ENCODE data around the gene UNC45A. TPM values are rescaled to one million over a fixed set of nuclear protein-coding genes. Genes with fewer than 3 reads are reported as not detected.
A peak's percentile ranks its signal among the peaks of the same experiment; 100 is the strongest.

Gene UNC45A
- polyA plus RNA-seq, 2 donors = 35.0 to 47.9 TPM

GRCh38 chr15:90929246-90930019 lies 5.7 kb upstream of the UNC45A start:
- H3K4me1 ChIP-seq (ENCODE audit: control insufficient read depth in 2 of 2, insufficient read depth in 2 of 2, low read length in 1 of 2) = peaks cover 0 to 5% of the 10 kb centered on the region in 2 donors
- H3K27me3 ChIP-seq (ENCODE audit: control insufficient read depth in 1 of 2, insufficient read depth in 2 of 2, low read length in 2 of 2) = no peaks in the 10 kb centered on the region
- H3K4me3 ChIP-seq (ENCODE audit: low read depth in 1 of 2, low read length in 2 of 2) = peak overlapping the region; percentile 58 to 74
- H3K9me3 ChIP-seq (ENCODE audit: control insufficient read depth in 2 of 2, insufficient read depth in 1 of 2, low read depth in 1 of 2, low read length in 1 of 2) = no peaks in the 10 kb centered on the region
- peak overlapping the region; percentile 93 to 96 for H3K27ac ChIP-seq (ENCODE audit: low read depth in 2 of 2, low read length in 1 of 2)
- WGBS, 2 donors = 47 to 49% methylated on average over 21 of the region's 21 CpGs
- H3K36me3 ChIP-seq (ENCODE audit: control insufficient read depth in 2 of 2, insufficient read depth in 2 of 2, low read length in 1 of 2) = no peaks in the 10 kb centered on the region

- WGBS, 2 donors = 65 to 69% methylated on average over 15 of the region's 15 CpGs
- H3K27me3 ChIP-seq (ENCODE audit: control insufficient read depth in 1 of 2, insufficient read depth in 2 of 2, low read length in 2 of 2) = no peaks in the 10 kb centered on the region
- no peaks in the 10 kb centered on the region for H3K36me3 ChIP-seq (ENCODE audit: control insufficient read depth in 2 of 2, insufficient read depth in 2 of 2, low read length in 1 of 2)
- peak overlapping the region; percentile 93 to 96 for H3K27ac ChIP-seq (ENCODE audit: low read depth in 2 of 2, low read length in 1 of 2)
- no peaks in the 10 kb centered on the region for H3K9me3 ChIP-seq (ENCODE audit: control insufficient read depth in 2 of 2, insufficient read depth in 1 of 2, low read depth in 1 of 2, low read length in 1 of 2)
- peaks cover 5 to 8% of the 10 kb centered on the region in 2 donors for H3K4me1 ChIP-seq (ENCODE audit: control insufficient read depth in 2 of 2, insufficient read depth in 2 of 2, low read length in 1 of 2)
- peak overlapping the region; percentile 10 to 74 for H3K4me3 ChIP-seq (ENCODE audit: low read depth in 1 of 2, low read length in 2 of 2)
These were observed 4.1 kb upstream of the UNC45A start for GRCh38 chr15:90930861-90931574.

GRCh38 chr15:90931575-90931827 lies 3.6 kb upstream of the UNC45A start:
- Histone ChIP-seq H3K27ac (ENCODE audit: low read depth in 2 of 2, low read length in 1 of 2) (peak overlapping the region; percentile 93 to 96), H3K36me3 (ENCODE audit: control insufficient read depth in 2 of 2, insufficient read depth in 2 of 2, low read length in 1 of 2) (no peaks in the 10 kb centered on the region), H3K27me3 (ENCODE audit: control insufficient read depth in 1 of 2, insufficient read depth in 2 of 2, low read length in 2 of 2) (no peaks in the 10 kb centered on the region), H3K4me3 (ENCODE audit: low read depth in 1 of 2, low read length in 2 of 2) (peak overlapping the region in 1 of 2 donors; percentile 9), H3K4me1 (ENCODE audit: control insufficient read depth in 2 of 2, insufficient read depth in 2 of 2, low read length in 1 of 2) (peaks cover 8 to 11% of the 10 kb centered on the region in 2 donors), H3K9me3 (ENCODE audit: control insufficient read depth in 2 of 2, insufficient read depth in 1 of 2, low read depth in 1 of 2, low read length in 1 of 2) (no peaks in the 10 kb centered on the region)
- WGBS, 2 donors = 17 to 35% methylated on average over 5 to 6 of the region's 6 CpGs

- H3K27me3 ChIP-seq (ENCODE audit: control insufficient read depth in 1 of 2, insufficient read depth in 2 of 2, low read length in 2 of 2) = no peaks in the 10 kb centered on the region
- peaks cover 9 to 11% of the 10 kb centered on the region in 2 donors for H3K4me1 ChIP-seq (ENCODE audit: control insufficient read depth in 2 of 2, insufficient read depth in 2 of 2, low read length in 1 of 2)
- H3K27ac ChIP-seq (ENCODE audit: low read depth in 2 of 2, low read length in 1 of 2) = peak within 1 kb of the TSS; percentile 93 to 96
- no peaks in the 10 kb centered on the region for H3K36me3 ChIP-seq (ENCODE audit: control insufficient read depth in 2 of 2, insufficient read depth in 2 of 2, low read length in 1 of 2)
- H3K4me3 ChIP-seq (ENCODE audit: low read depth in 1 of 2, low read length in 2 of 2) = peak within 1 kb of the TSS; percentile 76 to 78
- WGBS, 2 donors = 0 to 1% methylated on average over 46 to 52 of the region's 52 CpGs
- no peaks in the 10 kb centered on the region for H3K9me3 ChIP-seq (ENCODE audit: control insufficient read depth in 2 of 2, insufficient read depth in 1 of 2, low read depth in 1 of 2, low read length in 1 of 2)
These were observed 3.0 kb upstream of the UNC45A start, which contains the start of gene HDDC3 for GRCh38 chr15:90931828-90932659. Gene HDDC3 (minus strand): TSS chr15:90932549. CDS start chr15:90932540, 9 bp downstream.

- Histone ChIP-seq H3K27ac (ENCODE audit: low read depth in 2 of 2, low read length in 1 of 2) (peak overlapping the region; percentile 93 to 96), H3K27me3 (ENCODE audit: control insufficient read depth in 1 of 2, insufficient read depth in 2 of 2, low read length in 2 of 2) (no peaks in the 10 kb centered on the region), H3K9me3 (ENCODE audit: control insufficient read depth in 2 of 2, insufficient read depth in 1 of 2, low read depth in 1 of 2, low read length in 1 of 2) (no peaks in the 10 kb centered on the region), H3K4me3 (ENCODE audit: low read depth in 1 of 2, low read length in 2 of 2) (no peak overlapping the region), H3K36me3 (ENCODE audit: control insufficient read depth in 2 of 2, insufficient read depth in 2 of 2, low read length in 1 of 2) (no peaks in the 10 kb centered on the region), H3K4me1 (ENCODE audit: control insufficient read depth in 2 of 2, insufficient read depth in 2 of 2, low read length in 1 of 2) (peaks cover 9 to 11% of the 10 kb centered on the region in 2 donors)
- WGBS, 2 donors = 13 to 14% methylated on average over 5 of the region's 5 CpGs
These were observed 2.5 kb upstream of the UNC45A start for GRCh38 chr15:90932660-90932991.

GRCh38 chr15:90933301-90933700 lies 1.8 kb upstream of the UNC45A start:
- no peaks in the 10 kb centered on the region for H3K9me3 ChIP-seq (ENCODE audit: control insufficient read depth in 2 of 2, insufficient read depth in 1 of 2, low read depth in 1 of 2, low read length in 1 of 2)
- peaks cover 0 to 1% of the 10 kb centered on the region in 2 donors for H3K36me3 ChIP-seq (ENCODE audit: control insufficient read depth in 2 of 2, insufficient read depth in 2 of 2, low read length in 1 of 2)
- no peaks in the 10 kb centered on the region for H3K27me3 ChIP-seq (ENCODE audit: control insufficient read depth in 1 of 2, insufficient read depth in 2 of 2, low read length in 2 of 2)
- no peak overlapping the region for H3K27ac ChIP-seq (ENCODE audit: low read depth in 2 of 2, low read length in 1 of 2)
- peaks cover 9 to 11% of the 10 kb centered on the region in 2 donors for H3K4me1 ChIP-seq (ENCODE audit: control insufficient read depth in 2 of 2, insufficient read depth in 2 of 2, low read length in 1 of 2)
- 67 to 69% methylated on average over 1 of the region's 1 CpG for WGBS, 2 donors
- H3K4me3 ChIP-seq (ENCODE audit: low read depth in 1 of 2, low read length in 2 of 2) = no peak overlapping the region

GRCh38 chr15:90934256-90934948 lies 683 bp upstream of the UNC45A start:
- Histone ChIP-seq H3K27me3 (ENCODE audit: control insufficient read depth in 1 of 2, insufficient read depth in 2 of 2, low read length in 2 of 2) (no peaks in the 10 kb centered on the region), H3K4me3 (ENCODE audit: low read depth in 1 of 2, low read length in 2 of 2) (peak overlapping the region; percentile 58 to 71), H3K27ac (ENCODE audit: low read depth in 2 of 2, low read length in 1 of 2) (peak overlapping the region; percentile 84 to 94), H3K36me3 (ENCODE audit: control insufficient read depth in 2 of 2, insufficient read depth in 2 of 2, low read length in 1 of 2) (peaks cover 0 to 3% of the 10 kb centered on the region in 2 donors), H3K4me1 (ENCODE audit: control insufficient read depth in 2 of 2, insufficient read depth in 2 of 2, low read length in 1 of 2) (peaks cover 9% of the 10 kb centered on the region in 2 donors), H3K9me3 (ENCODE audit: control insufficient read depth in 2 of 2, insufficient read depth in 1 of 2, low read depth in 1 of 2, low read length in 1 of 2) (no peaks in the 10 kb centered on the region)
- WGBS, 2 donors = 1% methylated on average over 19 of the region's 19 CpGs

- peaks cover 6 to 9% of the 10 kb centered on the region in 2 donors for H3K4me1 ChIP-seq (ENCODE audit: control insufficient read depth in 2 of 2, insufficient read depth in 2 of 2, low read length in 1 of 2)
- WGBS, 2 donors = 53 to 67% methylated on average over 1 of the region's 1 CpG
These were observed 1.7 kb downstream of the UNC45A start for GRCh38 chr15:90936823-90937222.

GRCh38 chr15:90938261-90938660 lies 3.2 kb downstream of the UNC45A start:
- WGBS, 2 donors = 93 to 96% methylated on average over 5 of the region's 5 CpGs
- H3K4me3 ChIP-seq (ENCODE audit: low read depth in 1 of 2, low read length in 2 of 2) = no peak overlapping the region
- H3K27ac ChIP-seq (ENCODE audit: low read depth in 2 of 2, low read length in 1 of 2) = no peak overlapping the region
- peaks cover 20 to 30% of the 10 kb centered on the region in 2 donors for H3K36me3 ChIP-seq (ENCODE audit: control insufficient read depth in 2 of 2, insufficient read depth in 2 of 2, low read length in 1 of 2)
- H3K9me3 ChIP-seq (ENCODE audit: control insufficient read depth in 2 of 2, insufficient read depth in 1 of 2, low read depth in 1 of 2, low read length in 1 of 2) = no peaks in the 10 kb centered on the region
- no peaks in the 10 kb centered on the region for H3K27me3 ChIP-seq (ENCODE audit: control insufficient read depth in 1 of 2, insufficient read depth in 2 of 2, low read length in 2 of 2)
- peaks cover 6 to 9% of the 10 kb centered on the region in 2 donors for H3K4me1 ChIP-seq (ENCODE audit: control insufficient read depth in 2 of 2, insufficient read depth in 2 of 2, low read length in 1 of 2)

More at GRCh38 chr15:90936823-90937222, 1.7 kb downstream of the UNC45A start:
- no peaks in the 10 kb centered on the region for H3K9me3 ChIP-seq (ENCODE audit: control insufficient read depth in 2 of 2, insufficient read depth in 1 of 2, low read depth in 1 of 2, low read length in 1 of 2)
- H3K27me3 ChIP-seq (ENCODE audit: control insufficient read depth in 1 of 2, insufficient read depth in 2 of 2, low read length in 2 of 2) = no peaks in the 10 kb centered on the region
- H3K4me3 ChIP-seq (ENCODE audit: low read depth in 1 of 2, low read length in 2 of 2) = no peak overlapping the region
- peaks cover 17% of the 10 kb centered on the region in 2 donors for H3K36me3 ChIP-seq (ENCODE audit: control insufficient read depth in 2 of 2, insufficient read depth in 2 of 2, low read length in 1 of 2)
- no peak overlapping the region for H3K27ac ChIP-seq (ENCODE audit: low read depth in 2 of 2, low read length in 1 of 2)
